T-helper 2 cell treated with Interferon-gamma antibody and Interleukin-4, amounts not matched to agents 100 ng/mL and 5 ng/mL, for 36 hours (primary cell): ENCODE measurements around the gene BTBD3. TPM values are rescaled to one million over a fixed set of nuclear protein-coding genes. Genes with fewer than 3 reads are reported as not detected.

ENCODE experiments used
- intact Hi-C: fragments of 100-400 bp; cut with micrococcal nuclease; formaldehyde crosslinking; loops from one replicate; pipeline ENCODE4 v1.15.1; 2023
- total RNA-seq: library from RNA; stranded (reverse); gene quantifications from 2 replicates; pipeline ENCODE4 v1.2.3, GENCODE V29; 2022

Gene BTBD3
- 6.6 and 8.4 TPM in 2 replicates for total RNA-seq

DNA sequence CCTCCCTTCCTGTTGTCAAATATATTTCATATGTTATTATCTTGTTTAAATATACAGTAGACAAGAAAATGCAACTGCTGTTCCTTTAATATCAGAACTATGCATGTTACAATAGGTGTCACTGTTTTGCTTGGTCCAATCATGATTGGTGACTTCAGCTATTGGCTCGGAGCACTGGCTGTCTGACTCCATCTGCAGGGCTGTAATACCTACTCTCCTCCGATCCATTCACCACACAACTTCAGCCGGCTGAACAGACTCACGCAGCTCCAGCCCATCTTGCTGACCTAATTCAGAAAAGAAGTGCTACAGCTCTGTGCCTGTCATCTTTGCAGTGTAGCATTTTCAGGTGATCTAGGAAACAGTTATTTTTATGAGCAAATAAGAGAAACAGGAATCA lies at the start of gene BTBD3:
Gene BTBD3 (plus strand): TSS at position 231 of the 400 bp plus-strand sequence. CDS start 383 bp downstream, outside the sequence.
- intact Hi-C loops: no loop called here

DNA sequence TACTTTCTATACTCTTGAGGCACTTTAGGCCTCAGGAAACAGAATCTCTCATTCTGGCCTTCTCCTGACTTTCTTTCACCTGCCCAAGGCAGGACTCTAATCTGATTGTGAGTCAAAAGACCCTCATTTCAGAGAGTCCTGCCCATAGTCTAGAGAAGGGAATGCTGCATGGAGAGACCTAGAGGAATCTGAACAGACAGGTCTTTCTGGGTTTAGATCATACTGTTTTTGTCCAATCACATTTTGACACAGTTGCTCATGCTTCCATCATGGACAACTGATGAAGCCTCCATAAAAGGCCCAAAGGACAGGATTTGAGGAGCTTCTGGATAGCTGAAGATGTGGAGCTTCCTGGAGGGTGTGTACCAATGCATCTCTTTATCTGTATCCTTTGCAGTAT lies 48.1 kb upstream of the BTBD3 start:
- intact Hi-C loops: no loop called here

DNA sequence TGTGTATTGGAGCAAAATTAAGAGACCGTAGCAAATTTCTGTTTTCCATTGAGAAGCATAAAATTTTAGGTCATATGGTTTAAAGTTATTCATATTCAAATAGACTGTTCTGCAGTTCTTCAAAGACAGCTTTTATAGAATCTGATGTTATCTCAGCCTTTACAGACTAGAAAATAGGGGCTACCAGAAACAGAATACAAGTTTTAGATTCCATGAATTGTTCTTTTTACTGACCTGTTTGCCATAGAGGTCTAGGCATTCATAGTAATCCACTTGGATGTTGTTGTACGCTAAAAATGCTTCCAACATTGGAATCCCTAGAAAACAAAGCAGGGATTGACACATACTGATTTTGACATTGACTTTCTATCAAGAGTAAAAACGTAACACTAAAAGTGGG lies 47.3 kb upstream of the BTBD3 start:
- intact Hi-C loops: no loop called here

DNA sequence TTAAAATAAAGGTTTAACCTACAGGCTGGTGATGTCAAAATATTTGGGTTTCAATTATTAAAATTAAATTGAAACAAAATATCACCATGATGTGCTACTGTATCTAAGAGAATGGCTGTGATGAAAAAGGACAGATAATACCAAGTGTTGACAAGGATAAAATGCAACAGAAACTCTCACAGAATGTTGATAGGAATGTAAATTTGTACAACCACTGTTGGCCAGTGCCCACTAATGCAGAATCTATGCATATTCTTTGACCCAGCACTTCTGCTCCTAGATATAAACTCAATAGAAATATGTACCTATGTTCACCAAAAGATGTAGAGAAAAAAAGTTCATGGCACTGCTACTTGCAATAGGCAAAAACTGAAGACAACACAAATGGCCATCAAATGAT lies 41.1 kb upstream of the BTBD3 start:
- intact Hi-C loops: no loop called here

DNA sequence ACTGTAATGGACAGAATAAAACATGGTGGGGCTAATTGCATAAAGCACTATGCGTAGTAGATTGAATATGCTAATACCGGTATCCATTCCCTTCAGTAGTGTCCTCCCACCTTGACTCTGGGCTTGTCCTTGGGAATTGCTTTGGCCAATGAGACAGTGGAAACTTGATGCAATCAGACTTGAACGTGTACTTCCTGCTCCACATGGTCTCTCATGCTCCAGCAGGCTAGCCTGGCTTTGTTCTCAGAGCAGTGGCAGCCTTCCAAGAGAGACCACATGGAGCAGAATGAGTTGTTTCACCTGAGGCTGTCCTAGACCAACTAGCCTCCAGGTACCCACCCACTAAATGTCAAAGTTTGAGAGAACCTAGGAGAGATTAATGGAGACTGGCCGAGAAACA lies 37.0 kb upstream of the BTBD3 start:
- intact Hi-C loops: no loop called here

DNA sequence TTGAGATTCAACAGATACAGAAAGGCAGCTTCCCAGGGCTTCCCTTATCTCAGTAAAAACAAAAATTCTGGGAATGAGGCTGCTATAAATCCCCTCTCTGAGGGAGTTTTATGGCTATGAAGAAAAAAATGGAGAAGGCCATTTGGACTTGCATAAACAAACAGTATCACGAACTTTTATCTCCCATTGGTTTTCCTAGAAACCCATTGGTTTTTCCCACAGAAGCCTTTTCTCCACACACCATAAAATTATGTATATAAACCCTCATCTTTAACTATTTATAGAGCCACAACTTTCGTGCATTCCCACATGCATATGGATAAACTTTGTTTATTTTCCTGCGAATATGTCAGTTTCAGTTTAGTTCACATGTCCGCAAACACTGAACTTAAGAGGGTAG lies 36.2 kb upstream of the BTBD3 start:
- intact Hi-C loops: no loop called here

DNA sequence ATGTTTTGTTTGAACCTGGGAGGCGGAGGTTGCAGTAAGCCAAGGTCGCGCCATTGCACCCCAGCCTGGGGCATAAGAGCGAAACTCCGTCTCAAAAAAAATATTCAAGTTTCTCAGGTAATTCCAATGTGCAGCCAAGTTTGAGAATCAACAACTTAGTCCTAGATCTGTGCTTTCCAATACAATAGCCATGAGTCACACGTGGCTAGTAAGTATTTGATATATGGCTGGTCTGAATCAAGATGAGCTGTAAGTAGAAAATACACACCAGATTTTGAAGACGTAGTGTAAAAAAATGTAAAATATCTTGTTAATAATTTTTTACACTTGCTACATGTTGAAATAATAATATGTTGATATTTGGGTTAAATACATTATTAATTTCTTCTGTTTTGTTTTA lies 35.0 kb upstream of the BTBD3 start:
- intact Hi-C loops: no loop called here

DNA sequence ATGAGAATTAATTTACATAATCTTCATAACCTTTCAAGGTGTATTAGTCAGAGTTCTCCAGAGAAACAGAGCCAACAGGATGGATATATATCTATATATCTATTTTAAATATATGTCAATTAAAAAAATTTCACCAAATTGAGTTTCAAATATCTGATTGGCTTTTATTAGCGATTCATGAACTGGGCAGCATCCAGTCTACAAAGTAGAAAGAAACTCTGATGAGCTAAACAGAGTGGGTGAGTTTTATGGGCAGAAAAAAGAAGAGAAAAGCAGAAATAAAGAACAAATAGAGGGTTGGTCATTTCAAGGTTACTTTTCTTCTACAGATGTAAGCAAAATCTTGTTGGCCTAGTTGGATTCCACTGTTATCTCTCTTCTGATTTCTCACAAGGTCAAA lies 29.0 kb upstream of the BTBD3 start:
- intact Hi-C loops: no loop called here

DNA sequence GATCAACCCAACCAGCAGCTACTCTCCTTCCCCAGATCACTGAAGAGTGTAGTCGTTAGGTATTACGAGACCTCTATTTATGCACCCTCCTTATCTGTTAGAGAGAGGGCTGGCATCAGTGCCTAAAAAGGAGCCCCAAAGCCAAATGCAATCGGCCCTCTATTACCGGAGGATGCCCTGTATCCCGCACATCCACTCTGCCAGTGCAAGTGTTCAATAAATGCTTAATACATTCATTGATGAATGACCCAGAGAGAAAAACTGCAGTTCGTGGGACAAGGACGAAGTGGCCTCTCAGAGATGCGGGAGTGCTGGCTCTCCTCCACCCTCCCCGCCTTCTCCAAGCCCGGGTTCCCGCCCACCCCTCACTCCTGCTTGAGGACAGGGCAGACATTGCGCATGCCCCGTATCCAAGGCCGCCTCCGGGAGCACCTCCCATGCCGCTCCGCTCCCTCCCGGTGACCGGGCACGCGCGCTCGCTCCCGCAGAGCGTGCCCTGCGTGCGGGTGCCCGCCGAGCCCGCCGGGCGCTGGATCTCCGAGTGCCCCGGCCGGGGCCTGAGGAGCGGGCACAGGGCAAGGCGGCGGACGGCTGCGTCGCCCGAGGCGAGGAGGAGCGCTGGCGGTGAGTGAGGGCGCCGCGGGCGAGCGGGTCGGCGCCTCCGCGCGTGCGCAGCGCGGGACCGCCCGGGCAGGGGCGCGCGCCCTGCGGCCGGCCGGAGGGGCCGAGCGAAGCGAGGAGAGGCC lies 27.2 kb upstream of the BTBD3 start:
- intact Hi-C loops: loop anchor here (5.0 kb wide), 2 partner anchors 1218 to 1673 kb away; partner anchors contain the start of genes JAG1 and SNAP25

DNA sequence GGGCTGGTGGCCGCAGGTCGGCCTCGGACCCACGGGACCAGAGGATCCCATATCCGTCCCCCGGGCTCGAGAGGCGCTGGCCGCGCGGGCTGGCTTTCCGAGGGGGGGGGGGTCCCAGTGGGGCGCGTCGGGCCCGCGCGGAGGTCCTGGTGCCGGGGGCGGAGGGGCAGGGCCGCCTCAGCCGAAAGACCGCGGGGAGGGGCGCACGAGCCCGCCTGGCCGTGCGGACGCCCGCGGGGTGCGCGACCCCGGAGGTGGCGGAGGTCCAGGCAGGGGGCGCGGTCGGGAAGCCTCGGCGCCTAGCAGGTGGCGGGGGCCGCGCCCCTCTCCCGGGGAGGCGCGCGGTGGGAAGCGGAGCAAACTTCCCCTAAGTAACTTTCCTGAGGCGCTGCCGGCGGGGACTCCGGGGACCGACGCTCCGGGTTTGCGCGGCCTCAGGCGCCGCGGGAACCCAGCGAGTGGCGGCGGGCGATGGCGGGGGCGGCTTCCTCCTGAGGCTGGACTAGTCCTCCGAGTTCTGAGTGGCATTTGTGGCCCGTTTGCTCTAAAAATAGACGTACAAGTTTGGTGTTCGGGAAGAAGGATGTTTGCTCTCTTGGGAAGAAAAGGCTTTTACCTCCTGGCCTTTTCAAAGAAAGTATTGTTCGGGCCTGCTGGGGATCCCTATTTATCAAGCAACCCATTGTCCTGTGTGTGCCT lies 26.5 kb upstream of the BTBD3 start:
- intact Hi-C loops: loop anchor here (5.0 kb wide), 2 partner anchors 1219 to 1674 kb away; partner anchors contain the start of genes JAG1 and SNAP25

DNA sequence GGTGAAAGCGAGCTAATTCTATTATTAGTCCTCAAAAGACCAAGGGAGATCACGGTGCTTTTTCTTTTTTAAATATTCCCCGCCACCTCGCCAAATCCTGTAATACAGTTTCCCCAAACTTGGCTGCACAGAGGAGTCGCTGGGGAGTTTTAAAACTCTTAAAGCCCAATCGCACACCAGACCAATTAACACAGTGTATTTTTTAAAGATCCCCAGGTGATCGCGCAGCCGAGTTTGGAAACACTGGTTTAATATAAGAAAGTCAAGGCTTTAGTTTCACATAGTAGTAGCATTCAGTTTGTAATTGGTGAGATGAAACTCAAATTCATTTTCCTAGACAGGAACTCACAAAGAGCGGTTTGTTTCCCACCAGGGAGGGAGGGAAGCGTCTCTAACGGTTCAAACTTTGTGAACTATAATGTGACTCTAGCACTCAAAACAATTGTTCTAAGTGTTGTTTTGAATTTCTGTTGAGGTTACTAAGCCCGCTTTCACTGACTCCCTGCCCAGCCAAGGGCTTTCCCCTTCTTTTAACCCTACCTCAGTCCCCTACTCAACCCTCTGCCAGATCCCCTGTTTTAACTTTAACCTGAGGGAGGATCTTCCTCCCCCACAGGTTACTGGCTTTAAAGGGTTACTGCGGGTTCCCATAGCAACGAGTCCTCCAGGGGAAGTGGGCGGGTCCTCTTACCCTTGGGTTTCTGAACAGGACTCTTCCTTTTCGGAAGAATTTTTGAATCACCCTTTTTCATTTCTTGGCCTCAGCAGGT lies 25.7 kb upstream of the BTBD3 start:
- intact Hi-C loops: loop anchor here (5.0 kb wide), 2 partner anchors 1220 to 1675 kb away; partner anchors contain the start of genes JAG1 and SNAP25

DNA sequence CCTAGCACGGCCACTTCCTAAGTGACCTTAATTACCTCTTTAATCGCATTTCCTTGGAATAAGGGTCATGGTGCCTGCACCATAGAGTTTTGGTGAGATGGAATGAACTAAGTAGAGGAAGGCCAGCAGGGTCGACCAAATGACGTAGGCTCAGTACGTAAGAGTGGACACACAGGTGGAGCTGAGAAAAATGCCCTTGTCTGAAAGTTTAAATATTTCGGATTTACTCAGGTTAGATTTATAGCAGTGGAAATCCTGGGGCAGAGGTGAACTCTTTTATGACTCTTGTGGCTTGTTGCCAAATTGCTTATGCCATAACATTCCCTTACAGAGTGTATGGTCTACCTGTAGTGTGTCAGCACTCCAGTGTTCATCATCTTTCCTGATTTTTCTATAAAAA lies 23.6 kb upstream of the BTBD3 start:
- intact Hi-C loops: loop anchor here (5.0 kb wide), 2 partner anchors 1222 to 1677 kb away; partner anchors contain the start of genes JAG1 and SNAP25

DNA sequence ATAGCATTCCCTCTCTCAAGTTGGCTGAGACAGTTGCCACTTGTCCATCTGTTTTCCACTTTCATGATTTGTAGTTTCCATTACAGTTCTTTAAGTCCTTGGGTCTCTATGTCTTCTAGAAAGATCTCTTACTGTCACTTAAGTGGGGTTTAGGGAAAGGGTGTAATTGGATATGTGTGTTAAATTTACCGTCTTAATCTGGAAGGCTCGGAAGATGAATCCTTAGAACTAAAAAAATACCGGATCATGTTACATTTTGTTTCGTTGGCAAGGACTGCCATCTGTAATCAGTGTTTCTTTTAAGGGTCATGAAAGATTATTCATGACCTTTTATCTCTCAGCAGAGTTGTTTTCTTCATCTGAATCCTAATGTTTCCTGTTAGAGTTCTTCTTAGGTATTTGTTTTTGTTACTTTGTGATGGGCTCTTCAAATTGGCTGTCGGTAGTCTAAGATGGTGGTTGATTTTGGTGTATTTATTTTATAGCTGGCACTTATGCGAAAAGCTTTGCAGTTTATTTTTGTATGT lies 21.8 kb upstream of the BTBD3 start:
- intact Hi-C loops: no loop called here

DNA sequence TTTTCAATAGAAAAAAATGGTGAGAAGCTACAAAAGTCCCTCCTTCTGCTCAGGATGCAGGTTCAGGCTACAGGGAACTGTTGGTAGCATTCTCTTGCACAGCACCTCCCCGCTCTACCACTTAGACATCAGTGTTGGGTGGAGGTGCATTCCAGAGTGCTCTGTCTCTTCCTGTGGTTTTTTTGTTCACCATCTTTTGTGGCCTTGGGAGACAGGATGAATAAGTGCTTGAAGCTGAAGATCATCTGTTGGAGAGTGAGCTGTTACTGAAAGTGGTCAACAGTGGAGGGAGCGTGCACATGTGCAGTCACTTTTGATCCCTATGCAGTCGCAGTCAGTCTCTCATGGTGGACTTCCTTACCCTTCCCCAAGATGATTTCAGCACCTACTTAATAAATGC lies 16.6 kb upstream of the BTBD3 start:
- intact Hi-C loops: no loop called here

DNA sequence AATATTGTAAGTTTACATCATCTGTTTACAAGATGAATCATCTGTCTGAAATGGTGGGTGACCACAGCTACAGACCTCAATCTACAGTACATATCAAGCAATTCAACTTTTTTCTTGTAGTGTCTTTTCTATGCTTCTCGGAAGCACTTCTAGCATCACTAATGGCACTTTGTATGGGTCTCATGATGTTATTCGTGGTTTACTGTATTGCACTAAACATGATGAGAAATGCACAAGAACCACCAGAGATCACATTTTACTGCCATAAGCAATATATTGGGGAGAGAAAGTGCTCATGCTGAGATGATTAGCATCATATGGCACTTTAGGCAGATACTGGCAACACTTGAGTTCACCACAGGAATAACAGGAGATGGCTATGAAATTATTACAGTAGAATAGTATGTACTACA lies 15.4 kb upstream of the BTBD3 start:
- intact Hi-C loops: no loop called here

DNA sequence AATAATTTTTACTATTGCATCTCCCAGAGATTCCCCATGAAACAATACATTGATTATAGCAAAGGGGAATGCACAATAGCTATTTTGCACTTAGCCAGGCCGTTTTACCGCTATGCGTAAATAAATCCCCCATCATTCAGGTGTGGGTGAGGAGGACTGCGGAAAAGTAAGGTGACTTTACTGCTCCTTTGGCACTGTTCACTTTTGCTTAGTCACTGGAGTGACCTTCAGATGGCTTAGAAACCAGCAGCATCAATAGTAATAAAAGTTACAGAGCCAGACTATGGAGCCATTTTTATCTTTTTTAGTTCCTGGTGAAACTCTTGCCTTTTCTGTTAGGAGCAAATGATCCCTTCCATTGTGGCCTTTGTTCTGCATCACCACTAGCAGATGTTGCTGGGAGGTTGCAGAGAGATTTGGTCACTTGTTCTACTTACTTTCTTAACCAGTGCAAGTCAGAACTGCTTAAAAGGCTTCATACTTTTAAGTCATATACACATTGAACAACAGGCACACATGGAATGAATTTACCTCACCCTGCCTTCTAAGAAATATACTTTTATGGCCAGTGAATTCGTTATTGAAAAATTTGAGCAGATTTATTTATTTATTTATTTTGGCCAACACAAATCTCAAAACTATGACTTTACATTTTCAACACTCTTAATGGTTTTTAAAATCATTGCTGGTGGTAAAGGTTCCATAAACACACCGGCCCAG lies 12.1 kb upstream of the BTBD3 start:
- intact Hi-C loops: no loop called here

DNA sequence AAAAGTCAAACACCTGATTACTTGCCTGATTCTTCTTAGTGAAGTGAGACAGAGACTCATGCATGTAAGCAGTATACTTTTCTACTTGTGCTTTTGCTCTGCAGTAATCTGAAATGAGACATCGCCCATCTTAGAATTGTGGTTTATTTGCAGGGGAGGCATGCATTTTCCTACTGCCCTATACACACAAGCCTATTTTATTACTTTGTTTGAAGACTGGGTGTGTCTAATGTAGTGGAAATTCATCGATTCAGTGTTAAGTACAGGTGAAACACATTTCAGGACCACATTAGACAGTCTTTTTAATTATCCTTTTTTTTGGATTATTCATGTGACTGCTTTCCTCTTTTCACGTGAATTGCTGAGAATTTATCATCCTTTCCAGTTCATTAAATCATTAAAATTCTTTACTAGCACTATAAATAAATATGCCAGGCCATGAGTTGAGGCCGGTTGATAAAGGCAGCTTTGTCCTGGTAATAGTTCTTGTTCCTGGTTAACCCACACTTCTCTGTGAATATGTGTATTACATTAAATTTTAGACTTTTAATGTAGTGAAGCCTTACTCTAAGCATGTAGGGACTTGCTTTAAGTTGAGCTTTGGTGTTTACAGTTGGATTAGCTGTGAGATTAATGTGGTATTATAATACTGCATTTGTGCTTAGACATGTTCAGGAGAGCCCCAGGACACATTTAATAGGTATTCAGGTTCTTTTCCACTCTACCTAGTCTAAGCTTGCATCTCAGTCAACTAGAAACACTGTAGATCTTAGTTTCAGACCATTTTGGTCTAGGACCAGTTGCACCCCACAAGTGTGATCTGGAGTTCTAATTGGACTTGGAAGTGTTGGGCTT lies 10.8 kb upstream of the BTBD3 start:
- intact Hi-C loops: no loop called here

DNA sequence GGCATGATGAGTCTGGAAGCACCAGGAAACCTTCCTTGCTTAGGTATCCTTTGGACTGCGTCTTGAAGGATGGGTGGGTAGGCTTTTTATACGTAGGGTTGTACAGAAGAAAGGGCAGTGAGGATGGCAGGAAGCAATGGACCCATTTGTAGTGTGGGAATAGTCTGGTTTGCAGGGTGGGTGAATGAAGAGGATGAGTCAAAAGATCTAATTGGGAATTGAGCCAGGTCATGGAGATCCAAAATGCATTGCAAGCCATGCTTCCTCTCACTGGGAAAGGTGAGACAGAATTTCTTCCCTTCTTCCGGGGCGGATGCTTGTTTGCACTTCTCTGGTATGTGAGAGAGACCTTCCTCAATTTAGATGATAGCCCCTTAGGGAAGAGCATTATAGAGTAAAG lies 10.1 kb upstream of the BTBD3 start:
- intact Hi-C loops: no loop called here

DNA sequence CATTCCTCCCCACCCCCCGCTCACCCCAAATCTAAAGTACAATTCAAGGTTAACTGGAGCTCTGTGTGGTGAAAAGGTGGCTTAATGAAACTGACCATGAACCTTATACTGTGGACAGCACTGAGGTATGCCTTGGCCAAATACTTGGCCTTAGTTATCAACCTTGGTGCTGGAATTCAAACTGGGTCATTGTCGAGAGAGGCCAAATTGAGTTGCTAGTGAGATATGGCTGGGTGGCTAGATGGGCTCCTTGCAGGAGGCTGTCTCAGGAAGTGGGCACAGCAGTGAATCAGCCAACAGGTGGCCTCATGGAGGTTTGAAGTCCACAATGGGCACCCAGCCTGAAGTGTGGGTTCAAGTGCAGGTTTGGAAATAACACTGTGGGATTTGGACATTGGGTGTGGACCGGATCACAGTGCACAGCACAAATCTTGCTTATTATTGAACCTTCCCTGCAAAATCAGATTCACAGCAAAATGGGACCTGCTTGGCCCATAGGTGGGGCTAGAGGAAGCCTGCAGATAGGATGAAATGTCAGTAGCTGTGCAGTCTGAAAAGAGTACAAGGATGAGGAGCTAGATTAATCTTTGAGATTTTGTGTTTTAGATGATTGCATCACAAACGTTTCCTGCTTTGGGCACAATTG lies 5.6 kb upstream of the BTBD3 start:
- intact Hi-C loops: no loop called here
